ENCODE data around the gene TCOF1.
A peak's percentile ranks its signal among the peaks of the same experiment; 100 is the strongest.

The TCOF1 gene

GRCh38 chr5:150326707-150327106, 30.8 kb upstream of the TCOF1 start:
- DNase-seq, result no peak

GRCh38 chr5:150327139-150327538, 30.4 kb upstream of the TCOF1 start:
- no peak for DNase-seq

GRCh38 chr5:150328515-150328914, 29.0 kb upstream of the TCOF1 start:
- DNase-seq, result no peak

- peak; percentile 74 for DNase-seq
Measured at GRCh38 chr5:150329038-150329437, 28.5 kb upstream of the TCOF1 start.

GRCh38 chr5:150329881-150330876, 27.3 kb upstream of the TCOF1 start:
- DNase-seq, result no peak

GRCh38 chr5:150333400-150333799, 24.1 kb upstream of the TCOF1 start:
- DNase-seq, result no peak

- no peak for DNase-seq
Measured at GRCh38 chr5:150335778-150336177, 21.7 kb upstream of the TCOF1 start.

GRCh38 chr5:150338546-150338945, 19.0 kb upstream of the TCOF1 start:
- DNase-seq, result no peak

- DNase-seq, result no peak
Measured at GRCh38 chr5:150339165-150339564, 18.3 kb upstream of the TCOF1 start.

- no peak for DNase-seq
Measured at GRCh38 chr5:150339841-150340240, 17.7 kb upstream of the TCOF1 start.

GRCh38 chr5:150340614-150341255, 16.8 kb upstream of the TCOF1 start:
- DNase-seq, result peak; percentile 39

GRCh38 chr5:150341331-150341730, 16.2 kb upstream of the TCOF1 start:
- no peak for DNase-seq

- DNase-seq, result no peak
Measured at GRCh38 chr5:150341989-150342388, 15.5 kb upstream of the TCOF1 start.

GRCh38 chr5:150342583-150342982, 14.9 kb upstream of the TCOF1 start:
- no peak for DNase-seq

- no peak for DNase-seq
Measured at GRCh38 chr5:150343994-150344631, 13.4 kb upstream of the TCOF1 start.

- DNase-seq, result no peak
Measured at GRCh38 chr5:150345716-150346115, 11.8 kb upstream of the TCOF1 start.

GRCh38 chr5:150346592-150346991, 10.9 kb upstream of the TCOF1 start:
- DNase-seq, result no peak

- DNase-seq, result no peak
Measured at GRCh38 chr5:150347003-150347402, 10.5 kb upstream of the TCOF1 start.

GRCh38 chr5:150347451-150347850, 10.0 kb upstream of the TCOF1 start:
- peak; percentile 19 for DNase-seq

GRCh38 chr5:150349681-150350275, 7.7 kb upstream of the TCOF1 start:
- DNase-seq, result no peak

- peak; percentile 85 for DNase-seq
Measured at GRCh38 chr5:150350524-150351344, 6.8 kb upstream of the TCOF1 start.
